IMR-90 (cell line): ENCODE data around the gene DBP. TPM values are rescaled to one million over a fixed set of nuclear protein-coding genes. Genes with fewer than 3 reads are reported as not detected.
"Not testable (repeated sequence)": the region's sequence is repeated elsewhere in the genome, so short reads cannot be mapped to it uniquely, and the experiment has no call there.

Experiments used
- ATAC-seq: fragments of 200-7000 bp; cut with Tn5 transposase; 2 replicates; pipeline ENCODE4 v1.9.1; 2020; ENCODE audit warnings: low read depth, mild to moderate bottlenecking, moderate library complexity
- BruUV-seq: library from RNA; stranded (reverse); fragments of 400-500 nt; replicated peaks from 2 replicates; lab custom pipeline; 2021; lab: Mats Ljungman, UMichigan
- CTCF ChIA-PET: fragments of 300-600 bp; formaldehyde crosslinking; extraction: SDS; loops from one replicate; lab custom pipeline; 2021; ENCODE audit warnings: antibody characterized with exemption; lab: Yijun Ruan, JAX
- POLR2A ChIA-PET: fragments of 300-600 bp; sonication (Branson Sonifier 250); formaldehyde crosslinking; loops from one replicate; lab custom pipeline; 2022; ENCODE audit warnings: antibody characterized with exemption; ENCODE audit not compliant: unreplicated experiment; lab: Charles Lee
- DNase-seq: peaks from one replicate; pipeline ENCODE4 v3.0.0; 2013
- H2AFZ ChIP-seq: replicated peaks from 2 replicates; pipeline ENCODE3; 2013; ENCODE audit warnings: low read length, mild to moderate bottlenecking; ENCODE audit not compliant: poor library complexity
- H2AK5ac ChIP-seq: 2 replicates; pipeline ENCODE4 v1.6.1; 2013; ENCODE audit warnings: low read depth, low read length, inconsistent platforms
- H2AK9ac ChIP-seq: replicated peaks from 2 replicates; pipeline ENCODE3; 2013; ENCODE audit warnings: mild to moderate bottlenecking, low read depth, low read length, moderate library complexity; ENCODE audit not compliant: poor library complexity
- H2BK120ac ChIP-seq: 2 replicates; pipeline ENCODE4 v1.6.1; 2013; ENCODE audit warnings: low read depth, low read length, inconsistent platforms
- H2BK15ac ChIP-seq: 3 replicates; pipeline ENCODE4 v1.6.1; 2013; ENCODE audit warnings: low read depth, low read length, inconsistent platforms
- H2BK20ac ChIP-seq: 2 replicates; pipeline ENCODE4 v1.6.1; 2013; ENCODE audit warnings: low read depth, mild to moderate bottlenecking, inconsistent platforms, low read length, moderate library complexity
- H2BK5ac ChIP-seq: 2 replicates; pipeline ENCODE4 v1.6.1; 2013; ENCODE audit warnings: mild to moderate bottlenecking, low read depth, low read length, inconsistent platforms; ENCODE audit not compliant: poor library complexity, severe bottlenecking
- H3K14ac ChIP-seq: replicated peaks from 2 replicates; pipeline ENCODE4 v1.6.1; 2013; ENCODE audit warnings: low read depth, low read length, inconsistent platforms
- H3K18ac ChIP-seq: 2 replicates; pipeline ENCODE4 v1.6.1; 2013; ENCODE audit warnings: low read depth, low read length, control low read depth
- H3K23ac ChIP-seq: 2 replicates; pipeline ENCODE4 v1.6.1; 2013; ENCODE audit warnings: low read depth, low read length, inconsistent platforms
- H3K27ac ChIP-seq: 2 replicates; pipeline ENCODE4 v1.5.1; 2013; ENCODE audit warnings: mild to moderate bottlenecking, control low read depth, low read length; ENCODE audit not compliant: insufficient read depth
- H3K27me3 ChIP-seq: 2 replicates; pipeline ENCODE4 v1.6.1; 2013; ENCODE audit warnings: low read length; ENCODE audit not compliant: control insufficient read depth, insufficient read depth
- H3K36me3 ChIP-seq: 2 replicates; pipeline ENCODE4 v1.6.1; 2013; ENCODE audit warnings: low read length, mixed read lengths; ENCODE audit not compliant: control insufficient read depth, insufficient read depth
- H3K4ac ChIP-seq: 2 replicates; pipeline ENCODE4 v1.6.1; 2013; ENCODE audit warnings: low read depth, low read length, inconsistent platforms
- H3K4me1 ChIP-seq: 2 replicates; pipeline ENCODE4 v1.6.1; 2013; ENCODE audit warnings: low read length, mixed read lengths; ENCODE audit not compliant: control insufficient read depth, insufficient read depth
- H3K4me2 ChIP-seq: 2 replicates; pipeline ENCODE4 v1.6.1; 2013; ENCODE audit warnings: low read depth, mild to moderate bottlenecking, control low read depth, low read length, moderate library complexity
- H3K4me3 ChIP-seq: 2 replicates; pipeline ENCODE4 v1.5.1; 2013; ENCODE audit warnings: low read depth, mild to moderate bottlenecking, control low read depth, low read length, moderate library complexity; ENCODE audit not compliant: insufficient read depth
- H3K56ac ChIP-seq: 2 replicates; pipeline ENCODE4 v1.6.1; 2013; ENCODE audit warnings: low read length, inconsistent platforms; ENCODE audit not compliant: insufficient read depth; ENCODE audit errors: extremely low read depth
- H3K79me1 ChIP-seq, 2 experiments: 2 replicates each; pipeline ENCODE4 v1.6.1; 2013; ENCODE audit warnings: low read length in 2 of 2, inconsistent platforms in 1 of 2, low read depth in 1 of 2
- H3K9ac ChIP-seq: 2 replicates; pipeline ENCODE4 v1.6.1; 2013; ENCODE audit warnings: low read depth, low read length, control low read depth
- H3K9me1 ChIP-seq: 2 replicates; pipeline ENCODE4 v1.6.1; 2013; ENCODE audit warnings: low read length, inconsistent platforms; ENCODE audit not compliant: insufficient read depth
- H3K9me3 ChIP-seq: 2 replicates; pipeline ENCODE4 v1.6.1; 2013; ENCODE audit warnings: low read length; ENCODE audit not compliant: control insufficient read depth, insufficient read depth
- H4K20me1 ChIP-seq: 2 replicates; pipeline ENCODE4 v1.6.1; 2013; ENCODE audit warnings: low read length, inconsistent platforms; ENCODE audit not compliant: insufficient read depth
- H4K5ac ChIP-seq: 2 replicates; pipeline ENCODE4 v1.6.1; 2013; ENCODE audit warnings: mild to moderate bottlenecking, low read depth, low read length, control low read depth
- H4K8ac ChIP-seq, 2 experiments: 2 replicates each; pipeline ENCODE4 v1.6.1; 2013; ENCODE audit warnings: low read depth in 2 of 2, low read length in 2 of 2, control low read depth in 1 of 2, inconsistent platforms in 1 of 2
- H4K91ac ChIP-seq: 2 replicates; pipeline ENCODE4 v1.6.1; 2013; ENCODE audit warnings: low read depth, low read length, inconsistent platforms; ENCODE audit not compliant: insufficient read depth
- WGBS, 2 experiments: methylation state at CpG; one replicate each; pipeline versions ENCODE4 v1.1.5 to v1.1.7; 2013; ENCODE audit warnings: missing lambda C conversion rate in 2 of 2; ENCODE audit not compliant: insufficient read length in 1 of 2; ENCODE audit errors: extremely low coverage in 2 of 2; 5-methylcytosine and 5-hydroxymethylcytosine counted together
- dilution Hi-C: fragments of 300-500 bp; cut with HindIII; formaldehyde crosslinking; loops from one replicate; pipeline ENCODE4 v1.14.3; 2018; ENCODE audit warnings: low sequenced_read_pairs; ENCODE audit not compliant: unreplicated experiment
- in situ Hi-C: fragments of 300-500 bp; cut with MboI; formaldehyde crosslinking; loops from 3 replicates; pipeline ENCODE4 v1.14.3; 2019; ENCODE audit warnings: low sequenced_read_pairs, inconsistent platforms, mixed read lengths
- intact Hi-C: fragments of 100-400 bp; cut with micrococcal nuclease; formaldehyde crosslinking; loops from 2 replicates; pipeline ENCODE4 v1.10.0; 2022
- polyA plus RNA-seq, 3 experiments: library from polyadenylated mRNA; depleted of rRNA; stranded (reverse); fragments of >200 nt; gene quantifications; 2 replicates each; pipeline ENCODE4 v1.2.3, GENCODE V29; 2012; ENCODE audit warnings: low replicate concordance in 1 of 3
- total RNA-seq: library from RNA; depleted of rRNA; stranded (reverse); fragments of >200 nt; gene quantifications from 2 replicates; pipeline ENCODE4 v1.2.3, GENCODE V29; 2012

DBP gene
- total and polyA plus RNA-seq, 2 of the 4 experiments (the other 2 are of a cell fraction), result 3.0 to 3.6 TPM

DNA sequence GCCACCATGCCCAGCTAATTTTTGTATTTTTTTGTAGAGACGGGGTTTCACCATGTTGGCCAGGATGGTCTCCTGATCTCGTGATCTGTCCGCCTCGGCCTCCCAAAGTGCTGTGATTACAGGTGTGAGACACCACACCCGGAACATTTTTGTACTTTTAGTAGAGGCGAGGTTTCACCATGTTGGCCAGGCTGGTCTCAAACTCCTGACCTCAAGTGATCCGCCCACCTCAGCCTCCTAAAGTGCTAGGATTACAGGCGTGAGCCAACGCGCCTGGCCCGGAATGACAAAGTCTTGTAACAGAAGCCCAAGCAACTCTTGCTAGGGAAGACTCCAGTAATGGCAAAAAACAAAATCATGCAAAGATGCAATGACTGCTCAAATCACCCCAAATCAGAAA lies 4.9 kb downstream of the DBP start:
- ATAC-seq, H2AK9ac ChIP-seq, H3K23ac ChIP-seq, BruUV-seq, H3K9ac ChIP-seq, H4K91ac ChIP-seq, H2AFZ ChIP-seq, H2BK20ac ChIP-seq, H3K27ac ChIP-seq, POLR2A ChIA-PET, H3K4me2 ChIP-seq, H3K36me3 ChIP-seq, H3K4ac ChIP-seq, H3K4me3 ChIP-seq, H4K5ac ChIP-seq, in situ Hi-C loops, H3K56ac ChIP-seq, H3K9me3 ChIP-seq, H4K20me1 ChIP-seq, H2BK15ac ChIP-seq, H3K18ac ChIP-seq, DNase-seq, H4K8ac ChIP-seq, intact Hi-C loops, H3K27me3 ChIP-seq, dilution Hi-C loops: not testable (repeated sequence)
- peaks cover 0 to 14% of the 10 kb centered on the region in 2 experiments; a peak in 3 of 4 replicates for H3K79me1 ChIP-seq
- H3K9me1 ChIP-seq, result peaks cover 23% of the 10 kb centered on the region
- H3K4me1 ChIP-seq, result peaks cover 39% of the 10 kb centered on the region
- peak overlapping the region; percentile 36 for H2BK5ac ChIP-seq
- CTCF ChIA-PET, result interaction anchor here (0.6 kb wide), 1 partner anchor 212 kb away, joined by 9 read pairs; no protein-coding TSS in a partner anchor
- peak overlapping the region; percentile 19 for H2BK120ac ChIP-seq
- H2AK5ac ChIP-seq, result peak overlapping the region; percentile 56; the same call in 1 of the 2 replicates
- 91% methylated on average over 4 of the region's 11 CpGs; no CpG with 5 or more reads in 1 of the 2 experiments for WGBS, 2 experiments
- 0 out of 2 replicates have a peak overlapping the region, but pooled peaks have one; percentile 10 for H3K14ac ChIP-seq
